SK-N-SH treated with all-trans-retinoic acid at 6 μM for 48 hours (cell line): ENCODE measurements around the gene UQCR11.

Experiments used
- ATAC-seq: fragments of 200-7000 bp; cut with Tn5 transposase; 3 replicates; pipeline ENCODE4 v1.9.1; 2020; ENCODE audit warnings: mild to moderate bottlenecking, moderate library complexity
- ARNTL ChIP-seq: fragments of 450-650 bp; formaldehyde crosslinking; IDR thresholded peaks from 2 replicates; pipeline ENCODE4 v1.5.0; 2020; ENCODE audit warnings: low read depth, mild to moderate bottlenecking, moderate library complexity, borderline replicate concordance
- BACH2 ChIP-seq: fragments of 250-450 bp; sonication (Bioruptor Pico); IDR thresholded peaks from 2 replicates; pipeline ENCODE4 v1.9.0; 2021; ENCODE audit warnings: mild to moderate bottlenecking, borderline replicate concordance
- CREB5 ChIP-seq: fragments of 250-450 bp; sonication (Bioruptor Pico); IDR thresholded peaks from 2 replicates; pipeline ENCODE4 v1.5.1; 2020; ENCODE audit warnings: low read depth, mild to moderate bottlenecking, moderate library complexity
- CSDC2 ChIP-seq: fragments of 250-450 bp; sonication (Bioruptor Pico); IDR thresholded peaks from 2 replicates; pipeline ENCODE4 v1.5.0; 2020; ENCODE audit warnings: mild to moderate bottlenecking, moderate library complexity
- CSRNP3 ChIP-seq: fragments of 250-450 bp; sonication (Bioruptor Pico); IDR thresholded peaks from 2 replicates; pipeline ENCODE4 v1.5.1; 2021; ENCODE audit warnings: mild to moderate bottlenecking, moderate library complexity
- ESRRG ChIP-seq: fragments of 250-450 bp; sonication (Bioruptor Pico); IDR thresholded peaks from 2 replicates; pipeline ENCODE4 v1.6.1; 2021; ENCODE audit warnings: mild to moderate bottlenecking
- ISL1 ChIP-seq: fragments of 250-450 bp; sonication (Bioruptor Pico); IDR thresholded peaks from 2 replicates; pipeline ENCODE4 v2.1.2; 2022; ENCODE audit warnings: mild to moderate bottlenecking, moderate library complexity
- OSR1 ChIP-seq: fragments of 250-450 bp; sonication (Bioruptor Pico); IDR thresholded peaks from 2 replicates; pipeline ENCODE4 v1.8.0; 2022; ENCODE audit warnings: moderate library complexity, mild to moderate bottlenecking, inconsistent platforms
- POU6F1 ChIP-seq: fragments of 250-450 bp; sonication (Bioruptor Pico); IDR thresholded peaks from 2 replicates; pipeline ENCODE4 v1.8.0; 2021; ENCODE audit warnings: low read depth, mild to moderate bottlenecking, moderate library complexity, borderline replicate concordance
- RARB ChIP-seq: fragments of 250-450 bp; sonication (Bioruptor Pico); IDR thresholded peaks from 2 replicates; pipeline ENCODE4 v1.8.0; 2021; ENCODE audit warnings: mild to moderate bottlenecking, moderate library complexity
- SNAI2 ChIP-seq: fragments of 250-450 bp; sonication (Bioruptor Pico); IDR thresholded peaks from 2 replicates; pipeline ENCODE4 v1.5.0; 2020; ENCODE audit warnings: mild to moderate bottlenecking, moderate library complexity
- TSHZ2 ChIP-seq: fragments of 250-450 bp; sonication (Bioruptor Pico); IDR thresholded peaks from 2 replicates; pipeline ENCODE4 v1.5.0; 2020; ENCODE audit warnings: mild to moderate bottlenecking, moderate library complexity
- ZC3H10 ChIP-seq: fragments of 250-450 bp; sonication (Bioruptor Pico); IDR thresholded peaks from 2 replicates; pipeline ENCODE4 v1.5.1; 2021; ENCODE audit warnings: mild to moderate bottlenecking, moderate library complexity
- ZFP3 ChIP-seq: fragments of 250-450 bp; sonication (Bioruptor Pico); IDR thresholded peaks from 2 replicates; pipeline ENCODE4 v1.5.0; 2020; ENCODE audit warnings: mild to moderate bottlenecking, moderate library complexity
- ZFP30 ChIP-seq: fragments of 450-650 bp; formaldehyde crosslinking; IDR thresholded peaks from 2 replicates; pipeline ENCODE4 v1.5.0; 2022; ENCODE audit warnings: mild to moderate bottlenecking, moderate library complexity
- ZNF565 ChIP-seq: fragments of 450-650 bp; formaldehyde crosslinking; conservative IDR thresholded peaks from 2 replicates; pipeline ENCODE4 v1.5.0; 2020; ENCODE audit warnings: low read depth, mild to moderate bottlenecking, moderate library complexity
- ZNF8 ChIP-seq: fragments of 450-650 bp; formaldehyde crosslinking; IDR thresholded peaks from 2 replicates; pipeline ENCODE4 v1.5.0; 2020; ENCODE audit warnings: mild to moderate bottlenecking, moderate library complexity
- TF ChIP-seq, protein P1 (sequence below): fragments of 250-450 bp; sonication (Bioruptor Pico); IDR thresholded peaks from 2 replicates; pipeline ENCODE4 v1.8.0; 2020; ENCODE audit warnings: mild to moderate bottlenecking, moderate library complexity, borderline replicate concordance

UQCR11 gene

GRCh38 chr19:1567848-1568227 is 37.4 kb downstream of the UQCR11 start:
- no peak for TF ChIP-seq ZFP3
- TF ChIP-seq, protein P1, sequence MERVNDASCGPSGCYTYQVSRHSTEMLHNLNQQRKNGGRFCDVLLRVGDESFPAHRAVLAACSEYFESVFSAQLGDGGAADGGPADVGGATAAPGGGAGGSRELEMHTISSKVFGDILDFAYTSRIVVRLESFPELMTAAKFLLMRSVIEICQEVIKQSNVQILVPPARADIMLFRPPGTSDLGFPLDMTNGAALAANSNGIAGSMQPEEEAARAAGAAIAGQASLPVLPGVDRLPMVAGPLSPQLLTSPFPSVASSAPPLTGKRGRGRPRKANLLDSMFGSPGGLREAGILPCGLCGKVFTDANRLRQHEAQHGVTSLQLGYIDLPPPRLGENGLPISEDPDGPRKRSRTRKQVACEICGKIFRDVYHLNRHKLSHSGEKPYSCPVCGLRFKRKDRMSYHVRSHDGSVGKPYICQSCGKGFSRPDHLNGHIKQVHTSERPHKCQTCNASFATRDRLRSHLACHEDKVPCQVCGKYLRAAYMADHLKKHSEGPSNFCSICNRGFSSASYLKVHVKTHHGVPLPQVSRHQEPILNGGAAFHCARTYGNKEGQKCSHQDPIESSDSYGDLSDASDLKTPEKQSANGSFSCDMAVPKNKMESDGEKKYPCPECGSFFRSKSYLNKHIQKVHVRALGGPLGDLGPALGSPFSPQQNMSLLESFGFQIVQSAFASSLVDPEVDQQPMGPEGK = no peak
- TF ChIP-seq RARB = no peak
- no peak for TF ChIP-seq ZNF8 (CRISPR knock-in tag)
- TF ChIP-seq CSRNP3 = no peak
- TF ChIP-seq POU6F1 (CRISPR knock-in tag) = no peak
- TF ChIP-seq ZC3H10 (CRISPR knock-in tag) = no peak
- TF ChIP-seq OSR1 (CRISPR knock-in tag) = no peak
- ATAC-seq = no peak

DNA sequence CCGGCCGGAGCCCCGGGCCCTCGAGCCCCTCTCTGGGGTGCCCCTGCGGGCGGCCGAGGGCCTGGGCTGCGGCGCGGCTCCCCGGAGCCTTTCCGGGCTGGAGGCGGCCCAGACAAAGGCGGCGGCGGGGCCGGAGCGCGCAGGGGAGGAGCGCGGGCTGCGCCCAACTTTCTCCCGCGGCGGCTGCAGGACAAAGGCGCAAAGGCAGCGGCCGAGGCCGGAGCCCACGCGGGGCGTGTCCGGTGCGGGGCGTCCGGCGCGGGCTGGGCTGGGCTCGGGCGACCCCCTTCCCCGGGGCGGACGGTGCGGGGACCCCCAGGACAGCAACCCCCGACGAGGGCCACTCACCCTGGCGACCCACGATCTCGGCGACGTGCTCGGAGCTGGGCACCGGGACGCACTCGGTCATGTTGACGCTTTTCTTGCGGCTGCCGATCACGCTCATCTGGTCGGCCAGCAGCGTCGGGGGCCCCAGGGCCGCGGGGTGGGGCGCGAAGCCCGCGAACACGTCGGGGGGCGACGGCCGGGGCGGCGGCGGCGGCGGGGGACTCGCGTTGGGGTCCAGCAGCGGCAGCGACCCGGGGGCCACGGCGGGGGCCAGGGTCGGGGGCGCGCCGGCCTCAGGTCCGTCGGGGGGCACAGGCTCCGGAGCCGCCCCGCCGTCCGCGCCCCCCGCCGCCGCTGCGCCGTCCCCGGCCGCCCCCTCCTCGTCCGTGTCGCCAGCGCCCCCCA is 38.0 kb downstream of the UQCR11 start:
- ATAC-seq = no peak; the same call in 2 of the 3 replicates
- TF ChIP-seq ISL1 = no peak
- no peak for TF ChIP-seq POU6F1 (CRISPR knock-in tag)
- no peak for TF ChIP-seq ZFP30 (CRISPR knock-in tag)
- TF ChIP-seq CREB5 (CRISPR knock-in tag) = no peak
- TF ChIP-seq SNAI2 = no peak
- no peak for TF ChIP-seq ESRRG (CRISPR knock-in tag)
- TF ChIP-seq, protein P1 = no peak
- TF ChIP-seq ZNF8 (CRISPR knock-in tag) = no peak
- no peak for TF ChIP-seq BACH2 (CRISPR knock-in tag)
- no peak for TF ChIP-seq RARB
- TF ChIP-seq CSRNP3 = no peak

DNA sequence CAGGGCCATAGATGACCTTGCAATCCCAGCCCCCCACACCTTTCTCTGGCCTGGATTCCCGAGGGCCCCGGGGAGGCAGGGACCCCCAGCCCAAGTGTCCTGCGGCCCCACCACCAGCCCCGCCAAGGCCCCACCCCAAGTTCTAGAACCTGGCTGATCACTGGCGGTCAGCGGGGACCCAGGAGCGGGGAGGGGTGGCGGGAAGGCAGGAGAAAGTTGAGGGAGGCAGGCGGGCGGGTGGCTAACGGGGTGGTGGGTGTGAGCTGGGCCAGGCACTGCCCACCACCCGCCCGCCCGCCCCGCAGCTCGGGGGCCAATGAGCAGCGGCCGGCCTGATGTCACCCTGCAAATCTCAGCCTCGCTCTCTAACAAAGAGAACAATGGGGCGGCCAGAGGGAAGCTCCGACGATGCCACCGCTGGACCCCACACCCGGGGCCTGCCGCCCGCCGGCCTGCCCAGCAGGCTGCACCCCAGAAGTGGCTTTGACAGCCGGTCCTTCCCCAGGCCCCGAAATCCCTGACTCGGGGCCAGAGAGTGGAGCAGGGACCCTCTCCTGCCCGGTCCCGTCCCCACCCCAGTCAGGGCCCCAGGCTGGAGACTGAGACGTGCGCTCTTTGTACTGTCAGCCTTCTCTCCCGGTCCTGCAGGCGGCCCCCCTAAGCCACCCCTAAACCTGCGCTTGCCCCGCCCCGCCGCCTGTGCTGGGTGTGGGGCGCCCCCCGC is 38.7 kb downstream of the UQCR11 start:
- peak; percentile 96 for ATAC-seq
- TF ChIP-seq CSDC2 (CRISPR knock-in tag) = no peak
- TF ChIP-seq ZNF8 (CRISPR knock-in tag) = no peak
- TF ChIP-seq ARNTL (CRISPR knock-in tag) = no peak
- TF ChIP-seq ZNF565 (CRISPR knock-in tag) = no peak
- TF ChIP-seq, protein P1 = no peak
- TF ChIP-seq TSHZ2 (CRISPR knock-in tag) = no peak
- no peak for TF ChIP-seq SNAI2
- TF ChIP-seq ISL1 = no peak
